ENCODE data around the gene KIF20A.
A peak's percentile ranks its signal among the peaks of the same experiment; 100 is the strongest.

The KIF20A gene

GRCh38 chr5:138159666-138160065 is 19.2 kb upstream of the KIF20A start:
- no peak for TF ChIP-seq CTCF (IDR thresholded peaks at IDR 0.05; ENCODE audit: low read depth, low read length, missing control alignments)
- Histone ChIP-seq H3K27me3 (replicated peaks) (no peaks in the 10 kb centered on the region), H3K36me3 (replicated peaks) (peaks cover 72% of the 10 kb centered on the region), H3K4me3 (ENCODE audit: low read depth, low read length) (no peak overlapping the region), H3K27ac (no peak overlapping the region)
- in situ Hi-C loops (cut with HindIII; ENCODE audit: low pct_ligation_motif_present, low sequenced_read_pairs), result no loop called here
- no peak for DNase-seq

GRCh38 chr5:138160706-138161105 is 18.2 kb upstream of the KIF20A start:
- H3K36me3 ChIP-seq (replicated peaks), result peaks cover 82% of the 10 kb centered on the region
- in situ Hi-C loops (cut with HindIII; ENCODE audit: low pct_ligation_motif_present, low sequenced_read_pairs), result no loop called here

GRCh38 chr5:138163721-138164120 is 15.2 kb upstream of the KIF20A start:
- H3K27me3 ChIP-seq (replicated peaks), result no peaks in the 10 kb centered on the region
- H3K4me3 ChIP-seq (ENCODE audit: low read depth, low read length), result no peak overlapping the region
- in situ Hi-C loops (cut with HindIII; ENCODE audit: low pct_ligation_motif_present, low sequenced_read_pairs), result no loop called here
- no peak for DNase-seq
- no peak overlapping the region for H3K27ac ChIP-seq
- no peak for TF ChIP-seq CTCF (IDR thresholded peaks at IDR 0.05; ENCODE audit: low read depth, low read length, missing control alignments)
- peaks cover 91% of the 10 kb centered on the region for H3K36me3 ChIP-seq (replicated peaks)

More at GRCh38 chr5:138160706-138161105, 18.2 kb upstream of the KIF20A start:
- Histone ChIP-seq H3K27ac (no peak overlapping the region), H3K4me3 (ENCODE audit: low read depth, low read length) (no peak overlapping the region), H3K27me3 (replicated peaks) (no peaks in the 10 kb centered on the region)
- no peak for TF ChIP-seq CTCF (IDR thresholded peaks at IDR 0.05; ENCODE audit: low read depth, low read length, missing control alignments)
- no peak for DNase-seq

- DNase-seq, result no peak
- peaks cover 81% of the 10 kb centered on the region for H3K36me3 ChIP-seq (replicated peaks)
- no peaks in the 10 kb centered on the region for H3K27me3 ChIP-seq (replicated peaks)
- H3K4me3 ChIP-seq (ENCODE audit: low read depth, low read length), result no peak overlapping the region
- in situ Hi-C loops (cut with HindIII; ENCODE audit: low pct_ligation_motif_present, low sequenced_read_pairs), result no loop called here
- no peak for TF ChIP-seq CTCF (IDR thresholded peaks at IDR 0.05; ENCODE audit: low read depth, low read length, missing control alignments)
- H3K27ac ChIP-seq, result no peak overlapping the region
These were observed 9.8 kb upstream of the KIF20A start for GRCh38 chr5:138169124-138169523.

- in situ Hi-C loops (cut with HindIII; ENCODE audit: low pct_ligation_motif_present, low sequenced_read_pairs), result no loop called here
- H3K27me3 ChIP-seq (replicated peaks), result no peaks in the 10 kb centered on the region
- H3K27ac ChIP-seq, result no peak overlapping the region
- no peak for TF ChIP-seq CTCF (IDR thresholded peaks at IDR 0.05; ENCODE audit: low read depth, low read length, missing control alignments)
- H3K4me3 ChIP-seq (ENCODE audit: low read depth, low read length), result no peak overlapping the region
- DNase-seq, result no peak
- peaks cover 74% of the 10 kb centered on the region for H3K36me3 ChIP-seq (replicated peaks)
These were observed 8.6 kb upstream of the KIF20A start for GRCh38 chr5:138170299-138170698.

- Histone ChIP-seq H3K4me3 (ENCODE audit: low read depth, low read length) (peak overlapping the region; percentile 98), H3K27me3 (replicated peaks) (no peaks in the 10 kb centered on the region), H3K27ac (peak overlapping the region; percentile 83), H3K36me3 (replicated peaks) (peaks cover 13% of the 10 kb centered on the region)
- TF ChIP-seq CTCF (IDR thresholded peaks at IDR 0.05; ENCODE audit: low read depth, low read length, missing control alignments), result no peak
- in situ Hi-C loops (cut with HindIII; ENCODE audit: low pct_ligation_motif_present, low sequenced_read_pairs), result no loop called here
- DNase-seq, result peak; percentile 28
These were observed 884 bp upstream of the KIF20A start for GRCh38 chr5:138177941-138178515.
